ENCODE data around the gene CAMTA1.

Gene CAMTA1

GRCh38 chr1:7177438-7178146, 392.3 kb downstream of the CAMTA1 start (continued):
- TF ChIP-seq ELK4 (IDR thresholded peaks at IDR 0.05; ENCODE audit: borderline replicate concordance, low read depth, low read length): no peak

GRCh38 chr1:7178336-7178735, 393.1 kb downstream of the CAMTA1 start:
- Histone ChIP-seq H3K4me1 (ENCODE audit: control insufficient read depth, insufficient read depth, low read length) (no peaks in the 10 kb centered on the region), H3K4me3 (ENCODE audit: low read depth, low read length) (no peak overlapping the region), H3K27ac (ENCODE audit: extremely low read depth, low read depth, low read length) (no peak overlapping the region), H3K9me3 (ENCODE audit: control insufficient read depth, insufficient read depth, low read depth, low read length) (no peaks in the 10 kb centered on the region), H3K36me3 (ENCODE audit: control insufficient read depth in 2 of 2, insufficient read depth in 1 of 2, low read length in 2 of 2) (no peaks in the 10 kb centered on the region)
- ChIA-PET POLR2A (no interaction called here), CTCF (interaction anchor here (0.6 kb wide), 1 partner anchor 767 kb away, joined by 3 read pairs; no protein-coding TSS in a partner anchor)
- TF ChIP-seq ZNF791 (tag by site-specific recombination; IDR thresholded peaks at IDR 0.05) (no peak), ZNF280D (tag by site-specific recombination; IDR thresholded peaks at IDR 0.05) (no peak), YY2 (tag by site-specific recombination; IDR thresholded peaks at IDR 0.05) (no peak), ZNF221 (tag by site-specific recombination; IDR thresholded peaks at IDR 0.05; ENCODE audit: borderline replicate concordance) (no peak), AEBP2 (tag by site-specific recombination; IDR thresholded peaks at IDR 0.05; ENCODE audit: borderline replicate concordance) (no peak), ZNF837 (tag by site-specific recombination; IDR thresholded peaks at IDR 0.05) (no peak), ZNF335 (tag by site-specific recombination; conservative IDR thresholded peaks at IDR 0.05) (no peak), ZNF16 (tag by site-specific recombination; IDR thresholded peaks at IDR 0.05; ENCODE audit: low read depth) (no peak), HIC1 (tag by site-specific recombination; IDR thresholded peaks at IDR 0.05) (no peak), ZSCAN23 (tag by site-specific recombination; IDR thresholded peaks at IDR 0.05) (no peak), INSM2 (tag by site-specific recombination; IDR thresholded peaks at IDR 0.05) (no peak), IKZF3 (tag by site-specific recombination; IDR thresholded peaks at IDR 0.05) (no peak), ZEB2 (tag by site-specific recombination; IDR thresholded peaks at IDR 0.05) (no peak), ZFP37 (tag by site-specific recombination; IDR thresholded peaks at IDR 0.05) (no peak), ELK4 (IDR thresholded peaks at IDR 0.05; ENCODE audit: borderline replicate concordance, low read depth, low read length) (no peak)

Measured in HEK293 (cell line).